Heart left ventricle (tissue), 16 donors: Measurements from ENCODE around the gene SNX6. TPM values are rescaled to one million over a fixed set of nuclear protein-coding genes. Genes with fewer than 3 reads are reported as not detected.
"Not testable (repeated sequence)": the region's sequence is repeated elsewhere in the genome, so short reads cannot be mapped to it uniquely, and the experiment has no call there.

Source experiments
- ATAC-seq, 4 donors: fragments of 200-7000 bp; cut with Tn5 transposase; one replicate each; pipeline ENCODE4 v1.9.1; 2020 to 2022; ENCODE audit warnings: moderate library complexity in 4 of 4, mild to moderate bottlenecking in 3 of 4, moderate number of reproducible peaks in 1 of 4
- DNase-seq, 5 donors: peaks; one replicate each; pipeline ENCODE4 v3.0.0-alpha.2; 2020
- H3K27ac ChIP-seq, 12 donors: fragments of 200-600 bp; sonication (generic) in 4 of 12; one replicate each; pipeline versions ENCODE4 v1.5.0 to v1.8.0; 2016 to 2022; ENCODE audit warnings: mild to moderate bottlenecking in 2 of 12
- H3K27me3 ChIP-seq, 9 donors: fragments of 200-600 bp; sonication (generic) in 2 of 9; one replicate each; pipeline versions ENCODE4 v1.5.1 to v1.8.0; 2016 to 2022; ENCODE audit warnings: mild to moderate bottlenecking in 3 of 9
- H3K36me3 ChIP-seq, 9 donors: fragments of 200-600 bp; sonication (generic) in 2 of 9; one replicate each; pipeline versions ENCODE4 v1.5.0 to v1.8.0; 2018 to 2022; ENCODE audit warnings: mild to moderate bottlenecking in 2 of 9
- H3K4me1 ChIP-seq, 12 donors: fragments of 200-600 bp; sonication (generic) in 4 of 12; one replicate each; pipeline versions ENCODE4 v1.5.0 to v1.8.0; 2016 to 2022; ENCODE audit warnings: mild to moderate bottlenecking in 3 of 12
- H3K4me3 ChIP-seq, 12 donors: fragments of 200-600 bp; sonication (generic) in 4 of 12; one replicate each; pipeline versions ENCODE4 v1.5.0 to v1.8.0; 2017 to 2022; ENCODE audit warnings: mild to moderate bottlenecking in 9 of 12, moderate library complexity in 4 of 12
- H3K9me3 ChIP-seq, 12 donors: fragments of 200-600 bp; sonication (generic) in 4 of 12; one replicate each; pipeline versions ENCODE4 v1.5.0 to v1.8.0; 2016 to 2022; ENCODE audit warnings: mild to moderate bottlenecking in 1 of 12
- CTCF ChIP-seq, 12 donors: fragments of 200-600 bp; sonication (generic) in 4 of 12; IDR thresholded peaks; one replicate each; pipeline versions ENCODE4 v1.5.0 to v1.8.0; 2018 to 2022; ENCODE audit warnings: antibody characterized with exemption in 12 of 12, mild to moderate bottlenecking in 5 of 12
- POLR2A ChIP-seq, 2 donors: fragments of 450-650 bp; IDR thresholded peaks; one replicate each; pipeline ENCODE4 v1.6.1; 2017; ENCODE audit warnings: antibody characterized with exemption in 2 of 2, mild to moderate bottlenecking in 2 of 2, moderate library complexity in 2 of 2
- WGBS, 4 donors: extraction: QIAGEN DNeasy Blood & Tissue Kit in 2 of 4; methylation state at CpG; one replicate each; pipeline versions ENCODE4 v1.1.5 to v1.1.7; 2013 to 2018; 5-methylcytosine and 5-hydroxymethylcytosine counted together
- intact Hi-C, 10 donors: fragments of 100-400 bp; cut with DNase I; formaldehyde crosslinking; loops; one replicate each; pipeline versions ENCODE4 v1.11.1 to v1.14.2; 2022
- polyA plus RNA-seq, 2 donors: library from polyadenylated mRNA; stranded (reverse); fragments of 200-250 nt; gene quantifications; one replicate each; pipeline ENCODE4 v1.2.3, GENCODE V29; 2013
- total RNA-seq, 9 donors: library from RNA; depleted of rRNA in 2 of 9; stranded (reverse); fragments of >200 nt in 2 of 9; fragmentation: NEBNext Ultra II Directional in 3 of 9; extraction: Animal tissue kit (Norgen Biotek cat#: 25700) in 3 of 9; gene quantifications; one replicate each; pipeline versions ENCODE4 v1.1.0 to v1.2.4, GENCODE V29; 2016 to 2023
- donor health status: ischemic (EF 13 %, LVEDD 7.1; RV severe dilation, severe dysfunction).
- donor health status: healthy with polysubstance abuse.
- donor health status: DM: no; HTN: yes; CAD: no.
- donor health status: DM: no; HTN: no; CAD: no.
- donor health status: ischemic (EF 25% LVEDD 6.9; RV normal size, moderate dysfunction).
- donor health status: ischemic (EF 25% LVEDD 5.7; RV mildly dilated, moderate dysfunction).
- donor health status: healthy.
- donor health status: DM: yes; HTN: yes; CAD: no.
- donor health status: ischemic (EF 35%, LVEDD 5.7; RV mildly dilated, moderate dysfunction).
- donor health status: nonischemic (EF 11% LVEDD 7.7; RV severe dilation, severe dysfunction).
- donor health status: DM: yes; HTN: yes; CAD: no.
- donor health status: PGD.
- donor health status: ischemic (EF 29% LVEDD 5.4; RV normal size, mild dysfunction).
- donor health status: nonischemic (EF 23%, LVEDD 6.1; RV moderate dilation, normal function).

The SNX6 gene
- total and polyA plus RNA-seq, 11 donors = 13.4 to 103 (median 64.3) TPM

GRCh38 chr14:34660796-34661195 lies 30.8 kb upstream of the SNX6 start:
- peaks cover 0 to 9% (median 0%) of the 10 kb centered on the region in 12 donors for H3K4me1 ChIP-seq
- intact Hi-C loops = no loop called here
- no peak for DNase-seq
- no peaks in the 10 kb centered on the region for H3K27me3 ChIP-seq
- H3K9me3 ChIP-seq = peaks cover 0 to 21% (median 0%) of the 10 kb centered on the region in 12 donors
- ATAC-seq = no peak
- H3K36me3 ChIP-seq = no peaks in the 10 kb centered on the region
- TF ChIP-seq CTCF (IDR thresholded peaks at IDR 0.05) (no peak), POLR2A (IDR thresholded peaks at IDR 0.05) (no peak)
- no peak overlapping the region for H3K4me3 ChIP-seq
- no peak overlapping the region for H3K27ac ChIP-seq

GRCh38 chr14:34655959-34656358 lies 26.0 kb upstream of the SNX6 start:
- peaks cover 0 to 5% (median 0%) of the 10 kb centered on the region in 12 donors for H3K4me1 ChIP-seq
- no peaks in the 10 kb centered on the region for H3K27me3 ChIP-seq
- DNase-seq = no peak
- TF ChIP-seq POLR2A (IDR thresholded peaks at IDR 0.05) (no peak), CTCF (IDR thresholded peaks at IDR 0.05) (no peak)
- intact Hi-C loops = no loop called here
- no peak overlapping the region for H3K4me3 ChIP-seq
- peaks cover 0 to 6% (median 0%) of the 10 kb centered on the region in 12 donors for H3K9me3 ChIP-seq
- no peaks in the 10 kb centered on the region for H3K36me3 ChIP-seq
- no peak overlapping the region for H3K27ac ChIP-seq
- 56 to 60% (median 59%) methylated on average over 1 of the region's 1 CpG for WGBS, 4 donors
- ATAC-seq = no peak

GRCh38 chr14:34653073-34653472 lies 23.1 kb upstream of the SNX6 start:
- H3K27me3 ChIP-seq, H3K27ac ChIP-seq, H3K4me3 ChIP-seq, ATAC-seq, H3K36me3 ChIP-seq, intact Hi-C loops, DNase-seq, H3K9me3 ChIP-seq: not testable (repeated sequence)
- peaks cover 0 to 28% (median 0%) of the 10 kb centered on the region in 12 donors for H3K4me1 ChIP-seq
- WGBS, 4 donors = 94 to 97% (median 95%) methylated on average over 2 of the region's 2 CpGs

- ATAC-seq, intact Hi-C loops, H3K27ac ChIP-seq, H3K4me3 ChIP-seq, H3K27me3 ChIP-seq, H3K36me3 ChIP-seq, H3K9me3 ChIP-seq, DNase-seq: not testable (repeated sequence)
- 83 to 92% (median 86%) methylated on average over 1 of the region's 1 CpG for WGBS, 4 donors
- peaks cover 0 to 28% (median 0%) of the 10 kb centered on the region in 12 donors for H3K4me1 ChIP-seq
Observed at GRCh38 chr14:34652348-34652747, 22.4 kb upstream of the SNX6 start.

GRCh38 chr14:34650786-34651584 lies 21.0 kb upstream of the SNX6 start:
- no peak for DNase-seq
- intact Hi-C loops = no loop called here
- TF ChIP-seq POLR2A (IDR thresholded peaks at IDR 0.05) (no peak), CTCF (IDR thresholded peaks at IDR 0.05) (no peak)
- Histone ChIP-seq H3K36me3 (no peaks in the 10 kb centered on the region), H3K4me1 (peaks cover 0 to 36% (median 0%) of the 10 kb centered on the region in 12 donors), H3K9me3 (peaks cover 0 to 5% (median 0%) of the 10 kb centered on the region in 12 donors), H3K27ac (peak overlapping the region in 2 of 12 donors; percentile 13 to 80), H3K4me3 (no peak overlapping the region), H3K27me3 (no peaks in the 10 kb centered on the region)
- peak in 2 of 4 donors; percentile 61 to 83 for ATAC-seq
- whole genome bisulfite sequencing, 4 donors = 56 to 78% (median 65%) methylated on average over 4 of the region's 4 CpGs

GRCh38 chr14:34650006-34650405 lies 20.1 kb upstream of the SNX6 start:
- H3K9me3 ChIP-seq, H3K36me3 ChIP-seq, intact Hi-C loops, ATAC-seq, H3K4me3 ChIP-seq, DNase-seq, H3K27me3 ChIP-seq: not testable (repeated sequence)
- WGBS, 4 donors = 75 to 92% (median 87%) methylated on average over 2 of the region's 2 CpGs
- Histone ChIP-seq H3K4me1 (peaks cover 0 to 36% (median 0%) of the 10 kb centered on the region in 12 donors), H3K27ac (peak overlapping the region in 1 of 12 donors; percentile 80)
